Parathyroid adenoma (tissue), 2 donors: ENCODE results near the gene LRP1B.

Experiments used
- H2AFZ ChIP-seq: fragments of 300-600 bp; sonication (generic); one replicate; pipeline ENCODE4 v1.7.0; 2017; ENCODE audit warnings: antibody characterized with exemption, mild to moderate bottlenecking
- H3K27ac ChIP-seq: fragments of 300-600 bp; sonication (generic); one replicate; pipeline ENCODE4 v1.7.0; 2017
- H3K27me3 ChIP-seq: fragments of 300-600 bp; sonication (generic); one replicate; pipeline ENCODE4 v1.7.0; 2017; ENCODE audit warnings: low read length; ENCODE audit not compliant: control insufficient read depth, insufficient read depth
- H3K36me3 ChIP-seq: fragments of 300-600 bp; sonication (generic); one replicate; pipeline ENCODE4 v1.7.0; 2017; ENCODE audit warnings: low read length; ENCODE audit not compliant: control insufficient read depth, insufficient read depth
- H3K4me1 ChIP-seq: fragments of 300-600 bp; sonication (generic); one replicate; pipeline ENCODE4 v1.7.0; 2017; ENCODE audit warnings: control low read depth
- H3K4me2 ChIP-seq: fragments of 300-600 bp; sonication (generic); one replicate; pipeline ENCODE4 v1.7.0; 2017; ENCODE audit warnings: low read length
- H3K4me3 ChIP-seq: fragments of 300-600 bp; sonication (generic); one replicate; pipeline ENCODE4 v1.7.0; 2017; ENCODE audit warnings: low read depth, low read length
- H3K79me2 ChIP-seq: fragments of 300-600 bp; sonication (generic); one replicate; pipeline ENCODE4 v1.7.0; 2017; ENCODE audit warnings: control low read depth
- H3K9ac ChIP-seq: fragments of 300-600 bp; sonication (generic); one replicate; pipeline ENCODE4 v1.7.0; 2017; ENCODE audit warnings: mild to moderate bottlenecking
- H3K9me3 ChIP-seq: fragments of 300-600 bp; sonication (generic); one replicate; pipeline ENCODE4 v1.7.0; 2017; ENCODE audit warnings: low read length; ENCODE audit not compliant: control insufficient read depth
- CTCF ChIP-seq: fragments of 300-600 bp; sonication (generic); IDR thresholded peaks from one replicate; pipeline ENCODE4 v1.7.0; 2017; ENCODE audit warnings: antibody characterized with exemption, mild to moderate bottlenecking
- donor health status: primary hyperparathyroidism.

The LRP1B gene

GRCh38 chr2:140589696-140590095 lies 1541.1 kb downstream of the LRP1B start:
- H2AFZ ChIP-seq = no peak overlapping the region
- no peaks in the 10 kb centered on the region for H3K9me3 ChIP-seq
- no peaks in the 10 kb centered on the region for H3K4me1 ChIP-seq
- no peak overlapping the region for H3K9ac ChIP-seq
- TF ChIP-seq CTCF = no peak
- H3K79me2 ChIP-seq = no peaks in the 10 kb centered on the region
- H3K4me2 ChIP-seq = no peak overlapping the region
- no peak overlapping the region for H3K27ac ChIP-seq
- H3K27me3 ChIP-seq = no peaks in the 10 kb centered on the region
- no peak overlapping the region for H3K4me3 ChIP-seq
- H3K36me3 ChIP-seq = no peaks in the 10 kb centered on the region

DNA sequence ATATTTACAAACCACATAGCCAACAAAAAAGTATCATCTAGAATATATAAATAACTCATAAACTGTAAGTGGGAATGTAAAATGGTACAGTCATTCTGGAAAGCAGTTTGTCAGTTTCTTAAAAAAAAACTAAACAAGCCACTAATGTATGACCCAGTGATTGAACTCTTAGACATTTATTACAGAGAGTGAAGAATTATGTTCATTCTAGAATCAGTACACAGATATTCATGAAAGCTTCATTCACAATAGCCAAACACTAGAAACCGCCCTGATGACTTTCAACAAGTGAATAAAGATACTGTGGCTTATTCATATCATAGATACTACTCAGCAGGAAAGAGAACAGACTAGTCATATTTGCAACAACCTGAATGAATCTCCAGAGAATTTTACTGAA lies 1541.5 kb downstream of the LRP1B start:
- Histone ChIP-seq H3K9ac (no peak overlapping the region), H3K4me3 (no peak overlapping the region), H3K4me2 (no peak overlapping the region), H3K4me1 (no peaks in the 10 kb centered on the region), H3K9me3 (no peaks in the 10 kb centered on the region), H3K27me3 (no peaks in the 10 kb centered on the region), H3K79me2 (no peaks in the 10 kb centered on the region), H3K27ac (no peak overlapping the region), H3K36me3 (no peaks in the 10 kb centered on the region), H2AFZ (no peak overlapping the region)
- TF ChIP-seq CTCF = no peak

GRCh38 chr2:140586379-140586778 lies 1544.4 kb downstream of the LRP1B start:
- Histone ChIP-seq H3K79me2 (no peaks in the 10 kb centered on the region), H3K36me3 (no peaks in the 10 kb centered on the region), H2AFZ (no peak overlapping the region), H3K4me2 (no peak overlapping the region), H3K27me3 (no peaks in the 10 kb centered on the region), H3K9ac (no peak overlapping the region), H3K4me1 (no peaks in the 10 kb centered on the region), H3K4me3 (no peak overlapping the region), H3K27ac (no peak overlapping the region), H3K9me3 (no peaks in the 10 kb centered on the region)
- no peak for TF ChIP-seq CTCF

GRCh38 chr2:140585016-140585415 lies 1545.8 kb downstream of the LRP1B start:
- Histone ChIP-seq H3K36me3 (no peaks in the 10 kb centered on the region), H3K27ac (no peak overlapping the region), H3K79me2 (no peaks in the 10 kb centered on the region), H3K4me3 (no peak overlapping the region), H3K4me1 (no peaks in the 10 kb centered on the region), H3K27me3 (no peaks in the 10 kb centered on the region), H3K4me2 (no peak overlapping the region), H3K9ac (no peak overlapping the region), H3K9me3 (no peaks in the 10 kb centered on the region), H2AFZ (no peak overlapping the region)
- no peak for TF ChIP-seq CTCF

DNA sequence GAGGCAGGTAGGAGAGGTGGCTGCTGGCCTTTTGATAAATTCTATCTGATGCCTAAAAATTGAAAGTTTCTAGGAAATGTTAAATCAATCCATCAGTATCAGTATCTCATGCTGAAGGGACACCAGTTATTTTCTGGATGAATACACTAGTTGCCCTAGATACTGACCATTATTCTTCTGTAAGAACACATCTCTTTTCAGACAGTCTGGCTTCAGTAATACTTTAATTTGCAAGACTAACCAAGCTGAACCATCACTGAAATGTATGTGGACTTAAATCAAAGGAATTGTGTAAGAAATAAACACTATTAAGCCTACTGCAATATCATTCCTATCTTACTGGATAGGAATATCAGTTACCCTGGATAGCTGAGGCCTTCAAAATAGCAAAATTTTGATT lies 1546.3 kb downstream of the LRP1B start:
- H3K9ac ChIP-seq = no peak overlapping the region
- no peaks in the 10 kb centered on the region for H3K4me1 ChIP-seq
- H2AFZ ChIP-seq = no peak overlapping the region
- H3K4me3 ChIP-seq = no peak overlapping the region
- no peaks in the 10 kb centered on the region for H3K9me3 ChIP-seq
- H3K27me3 ChIP-seq = no peaks in the 10 kb centered on the region
- no peak overlapping the region for H3K4me2 ChIP-seq
- H3K79me2 ChIP-seq = no peaks in the 10 kb centered on the region
- no peaks in the 10 kb centered on the region for H3K36me3 ChIP-seq
- H3K27ac ChIP-seq = no peak overlapping the region
- no peak for TF ChIP-seq CTCF
